ENCODE measurements around the gene MRPL53.
"Not testable (repeated sequence)": the region's sequence is repeated elsewhere in the genome, so short reads cannot be mapped to it uniquely, and the experiment has no call there.

GRCh38 chr2:74459503-74460118, 12.9 kb downstream of the MRPL53 start:
- not testable (repeated sequence) for TF ChIP-seq YY1 (IDR thresholded peaks at IDR 0.05; ENCODE audit: low read depth, low read length); CTCF (IDR thresholded peaks at IDR 0.05; ENCODE audit: control extremely low read depth in 1 of 3, insufficient read depth in 1 of 3, low read depth in 1 of 3, low read length in 3 of 3); EZH2 (IDR thresholded peaks at IDR 0.05; ENCODE audit: low read depth, low read length, severe bottlenecking); BCL11A (IDR thresholded peaks at IDR 0.05; ENCODE audit: low read depth in 2 of 2, low read length in 2 of 2); MAX (IDR thresholded peaks at IDR 0.05); EP300 (IDR thresholded peaks at IDR 0.05; ENCODE audit: borderline replicate concordance in 1 of 2, low read depth in 2 of 2, low read length in 2 of 2); SIN3A (conservative IDR thresholded peaks at IDR 0.05 in 1 of 2, IDR thresholded peaks at IDR 0.05 in 1 of 2; ENCODE audit: low read depth in 1 of 2, low read length in 2 of 2); BRCA1 (IDR thresholded peaks at IDR 0.05; ENCODE audit: low read depth, low read length); ZNF274 (IDR thresholded peaks at IDR 0.05; ENCODE audit: borderline replicate concordance, extremely low read depth, low read length); RFX5 (IDR thresholded peaks at IDR 0.05; ENCODE audit: borderline replicate concordance, low read depth, low read length); KDM1A (IDR thresholded peaks at IDR 0.05; ENCODE audit: borderline replicate concordance, low read length)
- TF ChIP-seq POLR2A (IDR thresholded peaks at IDR 0.05; ENCODE audit: control extremely low read depth in 1 of 2, low read depth in 2 of 2, low read length in 2 of 2) = peak in 1 of 2 experiments; percentile 30; a peak in 1 of 3 replicates
